Measurements from ENCODE around the gene CUX1.

CUX1 gene

GRCh38 chr7:102111061-102112041, 293.9 kb downstream of the CUX1 start:
- no peak for TF ChIP-seq CTCF (IDR thresholded peaks at IDR 0.05; ENCODE audit: control insufficient read depth, insufficient read depth, low read depth, low read length, missing control alignments)
- no peak for DNase-seq (ENCODE audit: low read depth)
- H3K4me3 ChIP-seq (ENCODE audit: control insufficient read depth, low read depth, low read length), result no peak overlapping the region

- no peak overlapping the region for H3K4me3 ChIP-seq (ENCODE audit: control insufficient read depth, low read depth, low read length)
- no peak for TF ChIP-seq CTCF (IDR thresholded peaks at IDR 0.05; ENCODE audit: control insufficient read depth, insufficient read depth, low read depth, low read length, missing control alignments)
- DNase-seq (ENCODE audit: low read depth), result no peak
Measured at GRCh38 chr7:102115181-102115580, 297.8 kb downstream of the CUX1 start.

- DNase-seq (ENCODE audit: low read depth), result no peak
- no peak for TF ChIP-seq CTCF (IDR thresholded peaks at IDR 0.05; ENCODE audit: control insufficient read depth, insufficient read depth, low read depth, low read length, missing control alignments)
Measured at GRCh38 chr7:102115931-102116330, 298.5 kb downstream of the CUX1 start.

GRCh38 chr7:102117743-102118142, 300.3 kb downstream of the CUX1 start:
- no peak for TF ChIP-seq CTCF (IDR thresholded peaks at IDR 0.05; ENCODE audit: control insufficient read depth, insufficient read depth, low read depth, low read length, missing control alignments)
- no peak overlapping the region for H3K4me3 ChIP-seq (ENCODE audit: control insufficient read depth, low read depth, low read length)
- peak; percentile 67 for DNase-seq (ENCODE audit: low read depth)

More at GRCh38 chr7:102115931-102116330, 298.5 kb downstream of the CUX1 start:
- H3K4me3 ChIP-seq (ENCODE audit: control insufficient read depth, low read depth, low read length), result no peak overlapping the region

- no peak for DNase-seq (ENCODE audit: low read depth)
- H3K4me3 ChIP-seq (ENCODE audit: control insufficient read depth, low read depth, low read length), result no peak overlapping the region
- no peak for TF ChIP-seq CTCF (IDR thresholded peaks at IDR 0.05; ENCODE audit: control insufficient read depth, insufficient read depth, low read depth, low read length, missing control alignments)
Measured at GRCh38 chr7:102119213-102119651, 301.8 kb downstream of the CUX1 start.

- no peak for DNase-seq (ENCODE audit: low read depth)
- H3K4me3 ChIP-seq (ENCODE audit: control insufficient read depth, low read depth, low read length), result no peak overlapping the region
- TF ChIP-seq CTCF (IDR thresholded peaks at IDR 0.05; ENCODE audit: control insufficient read depth, insufficient read depth, low read depth, low read length, missing control alignments), result no peak
Measured at GRCh38 chr7:102119925-102120324, 302.5 kb downstream of the CUX1 start.
